Measurements from ENCODE around the gene TSPAN18.

The TSPAN18 gene

GRCh38 chr11:44848203-44848962, 121.6 kb downstream of the TSPAN18 start:
- no peak for DNase-seq (ENCODE audit: low spot score)

GRCh38 chr11:44848963-44849350, 122.2 kb downstream of the TSPAN18 start:
- DNase-seq (ENCODE audit: low spot score), result no peak

- DNase-seq (ENCODE audit: low spot score), result no peak
These were observed 122.7 kb downstream of the TSPAN18 start for GRCh38 chr11:44849424-44849823.

- DNase-seq (ENCODE audit: low spot score), result no peak
These were observed 123.2 kb downstream of the TSPAN18 start for GRCh38 chr11:44849922-44850321.

- no peak for DNase-seq (ENCODE audit: low spot score)
These were observed 124.7 kb downstream of the TSPAN18 start for GRCh38 chr11:44851496-44851895.

- no peak for DNase-seq (ENCODE audit: low spot score)
These were observed 125.5 kb downstream of the TSPAN18 start for GRCh38 chr11:44852159-44852747.

- no peak for DNase-seq (ENCODE audit: low spot score)
These were observed 126.2 kb downstream of the TSPAN18 start for GRCh38 chr11:44852952-44853351.

GRCh38 chr11:44853666-44854065, 126.9 kb downstream of the TSPAN18 start:
- no peak for DNase-seq (ENCODE audit: low spot score)

GRCh38 chr11:44854086-44854485, 127.3 kb downstream of the TSPAN18 start:
- no peak for DNase-seq (ENCODE audit: low spot score)

- no peak for DNase-seq (ENCODE audit: low spot score)
These were observed 128.2 kb downstream of the TSPAN18 start for GRCh38 chr11:44854741-44855492.

- DNase-seq (ENCODE audit: low spot score), result no peak
These were observed 128.7 kb downstream of the TSPAN18 start for GRCh38 chr11:44855493-44855849.

GRCh38 chr11:44857490-44858090, 130.8 kb downstream of the TSPAN18 start:
- DNase-seq (ENCODE audit: low spot score), result no peak

GRCh38 chr11:44858796-44859527, 132.2 kb downstream of the TSPAN18 start:
- no peak for DNase-seq (ENCODE audit: low spot score)

- DNase-seq (ENCODE audit: low spot score), result no peak
These were observed 132.8 kb downstream of the TSPAN18 start for GRCh38 chr11:44859528-44859925.

- DNase-seq (ENCODE audit: low spot score), result no peak
These were observed 133.6 kb downstream of the TSPAN18 start for GRCh38 chr11:44860346-44860745.

GRCh38 chr11:44861849-44862557, 135.2 kb downstream of the TSPAN18 start:
- DNase-seq (ENCODE audit: low spot score), result peak; percentile 98

GRCh38 chr11:44862558-44863101, 135.9 kb downstream of the TSPAN18 start:
- no peak for DNase-seq (ENCODE audit: low spot score)

- no peak for DNase-seq (ENCODE audit: low spot score)
These were observed 136.5 kb downstream of the TSPAN18 start for GRCh38 chr11:44863231-44863630.

GRCh38 chr11:44865866-44866272, 139.1 kb downstream of the TSPAN18 start:
- DNase-seq (ENCODE audit: low spot score), result no peak

- no peak for DNase-seq (ENCODE audit: low spot score)
These were observed 139.5 kb downstream of the TSPAN18 start for GRCh38 chr11:44866286-44866685.

- DNase-seq (ENCODE audit: low spot score), result no peak
These were observed 141.3 kb downstream of the TSPAN18 start for GRCh38 chr11:44868021-44868420.
